RKO (cell line): Measurements from ENCODE around the gene PTCD1.

Experiments used
- DNase-seq: peaks from one replicate; pipeline ENCODE4 v3.0.0-alpha.2; 2016; ENCODE audit warnings: low spot score

PTCD1 gene

GRCh38 chr7:99368750-99369389, 69.7 kb downstream of the PTCD1 start:
- no peak for DNase-seq
